Nucleus accumbens (tissue), 56 donors: ENCODE results near the gene LBHD2.

ENCODE experiments used
- DNase-seq, 56 donors: peaks; one replicate each; lab custom pipeline; 2025; lab: John Stamatoyannopoulos, UW

The LBHD2 gene

GRCh38 chr14:103067231-103067954 is 16.6 kb upstream of the LBHD2 start:
- DNase-seq: no peak

GRCh38 chr14:103068351-103069073 is 15.5 kb upstream of the LBHD2 start:
- DNase-seq: no peak

GRCh38 chr14:103070263-103070885 is 13.6 kb upstream of the LBHD2 start:
- no peak for DNase-seq

- no peak for DNase-seq
Observed at GRCh38 chr14:103070971-103071542, 13.0 kb upstream of the LBHD2 start.

GRCh38 chr14:103071544-103072251 is 12.3 kb upstream of the LBHD2 start:
- no peak for DNase-seq

GRCh38 chr14:103072595-103073366 is 11.2 kb upstream of the LBHD2 start:
- DNase-seq: no peak

GRCh38 chr14:103073367-103073875 is 10.6 kb upstream of the LBHD2 start:
- DNase-seq: no peak

GRCh38 chr14:103073876-103074728 is 9.9 kb upstream of the LBHD2 start:
- DNase-seq: no peak

- peak in 1 of 56 donors; percentile 31 for DNase-seq
Observed at GRCh38 chr14:103074729-103075367, 9.2 kb upstream of the LBHD2 start.

GRCh38 chr14:103078420-103078749 is 5.6 kb upstream of the LBHD2 start:
- peak in 45 of 56 donors; percentile 10 to 86 (median 36) for DNase-seq

- no peak for DNase-seq
Observed at GRCh38 chr14:103078860-103079587, 5.0 kb upstream of the LBHD2 start.

- no peak for DNase-seq
Observed at GRCh38 chr14:103081951-103082350, 2.1 kb upstream of the LBHD2 start.

- DNase-seq: no peak
Observed at GRCh38 chr14:103085106-103086091, 1.4 kb downstream of the LBHD2 start.

- no peak for DNase-seq
Observed at GRCh38 chr14:103086771-103087342, 2.8 kb downstream of the LBHD2 start.

GRCh38 chr14:103087343-103087835 is 3.4 kb downstream of the LBHD2 start:
- DNase-seq: no peak

- DNase-seq: no peak
Observed at GRCh38 chr14:103088921-103089320, 4.9 kb downstream of the LBHD2 start.
